ENCODE measurements around the gene CROCC2. TPM values are rescaled to one million over a fixed set of nuclear protein-coding genes. Genes with fewer than 3 reads are reported as not detected.

Gene CROCC2
- total RNA-seq, 4 donors from 2014 or later: not detected

DNA sequence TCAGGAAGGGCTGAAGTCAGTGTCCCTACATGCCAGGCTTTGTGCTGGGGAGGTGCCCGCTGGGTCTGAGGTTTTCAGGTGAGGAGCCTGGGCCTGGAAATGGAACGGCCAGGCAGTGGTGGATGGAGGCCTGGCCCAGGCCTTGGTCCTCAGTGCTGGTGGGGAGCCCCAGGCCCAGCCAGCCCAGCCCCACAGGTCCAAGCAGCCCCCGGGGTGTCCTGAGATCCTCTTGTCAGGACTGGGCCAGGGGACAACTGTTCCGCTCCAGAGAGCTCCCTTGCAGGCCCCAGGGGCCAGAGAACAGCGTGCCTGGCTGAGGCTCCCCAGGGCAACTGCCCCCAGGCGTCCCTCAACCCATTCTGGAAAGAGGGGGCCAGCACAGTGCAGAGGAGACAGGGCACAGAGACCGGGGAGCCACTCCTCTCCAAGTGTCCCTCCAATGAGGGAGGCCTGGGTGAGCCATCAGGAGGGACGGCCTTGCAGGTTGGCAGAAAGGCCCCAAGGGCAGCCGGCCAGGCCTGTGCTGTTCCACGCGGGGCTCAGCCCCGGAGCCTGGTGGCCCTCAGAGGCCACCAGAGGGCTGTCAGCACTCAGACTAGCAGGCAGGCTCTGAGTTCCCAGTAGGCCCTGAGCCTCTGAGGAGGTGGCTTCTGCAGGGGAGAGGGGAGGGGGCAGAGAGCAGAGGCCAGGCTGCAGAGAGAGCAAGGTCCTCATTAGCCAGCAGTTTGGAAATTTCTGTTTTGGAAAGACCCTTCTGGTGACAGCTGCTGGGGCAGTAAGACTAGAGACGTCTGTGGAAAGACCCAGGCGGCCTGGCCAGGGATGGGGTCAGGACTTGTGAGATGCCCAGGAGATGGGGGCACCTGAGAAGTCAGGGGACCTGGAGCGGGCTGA is 62.8 kb downstream of the CROCC2 start:
- peaks cover 20% of the 10 kb centered on the region for H3K27me3 ChIP-seq
- H3K36me3 ChIP-seq: no peaks in the 10 kb centered on the region
- intact Hi-C loops (cut with DNase I; ENCODE audit: low total_unique reads): no loop called here
- DNase-seq: no peak
- in situ Hi-C loops (cut with MboI; ENCODE audit: low pct_ligation_motif_present in 1 of 4, low pct_unique_long_range_greater_than_20kb in 1 of 4, low sequenced_read_pairs in 3 of 4): no loop called here
- no peaks in the 10 kb centered on the region for H3K9me3 ChIP-seq
- H3K27ac ChIP-seq: no peak overlapping the region
- WGBS, 2 donors (ENCODE audit: low coverage in 1 of 2): 86 to 100% methylated on average over 1 to 14 of the region's 15 CpGs
- H3K4me3 ChIP-seq: no peak overlapping the region
- TF ChIP-seq POLR2A (IDR thresholded peaks at IDR 0.05): no peak
- TF ChIP-seq POLR2AphosphoS5 (IDR thresholded peaks at IDR 0.05): no peak
- TF ChIP-seq CTCF (IDR thresholded peaks at IDR 0.05): no peak
- TF ChIP-seq EP300 (IDR thresholded peaks at IDR 0.05; ENCODE audit: low read depth): no peak
- H3K4me1 ChIP-seq: no peaks in the 10 kb centered on the region

- Histone ChIP-seq H3K4me3 (no peak overlapping the region), H3K27me3 (peaks cover 29% of the 10 kb centered on the region), H3K27ac (no peak overlapping the region), H3K36me3 (no peaks in the 10 kb centered on the region), H3K4me1 (no peaks in the 10 kb centered on the region), H3K9me3 (no peaks in the 10 kb centered on the region)
- no peak for TF ChIP-seq CTCF (IDR thresholded peaks at IDR 0.05)
- TF ChIP-seq POLR2AphosphoS5 (IDR thresholded peaks at IDR 0.05): no peak
- 76 to 83% methylated on average over 2 to 3 of the region's 3 CpGs for WGBS, 2 donors (ENCODE audit: low coverage in 1 of 2)
- no peak for DNase-seq
- intact Hi-C loops (cut with DNase I; ENCODE audit: low total_unique reads): no loop called here
- in situ Hi-C loops (cut with MboI; ENCODE audit: low pct_ligation_motif_present in 1 of 4, low pct_unique_long_range_greater_than_20kb in 1 of 4, low sequenced_read_pairs in 3 of 4): no loop called here
These were observed 64.0 kb downstream of the CROCC2 start for GRCh38 chr2:240970104-240970503.

GRCh38 chr2:240970816-240971215 is 64.7 kb downstream of the CROCC2 start:
- H3K27me3 ChIP-seq: peaks cover 34% of the 10 kb centered on the region
- TF ChIP-seq POLR2AphosphoS5 (IDR thresholded peaks at IDR 0.05) (no peak), POLR2A (IDR thresholded peaks at IDR 0.05) (no peak), EP300 (IDR thresholded peaks at IDR 0.05; ENCODE audit: low read depth) (no peak), CTCF (IDR thresholded peaks at IDR 0.05) (no peak)
- intact Hi-C loops (cut with DNase I; ENCODE audit: low total_unique reads): no loop called here
- no peaks in the 10 kb centered on the region for H3K4me1 ChIP-seq
- H3K4me3 ChIP-seq: no peak overlapping the region
- in situ Hi-C loops (cut with MboI; ENCODE audit: low pct_ligation_motif_present in 1 of 4, low pct_unique_long_range_greater_than_20kb in 1 of 4, low sequenced_read_pairs in 3 of 4): no loop called here
- 90% methylated on average over 15 of the region's 15 CpGs; no CpG with 5 or more reads in 1 of the 2 donors for WGBS, 2 donors (ENCODE audit: low coverage in 1 of 2)
- H3K36me3 ChIP-seq: no peaks in the 10 kb centered on the region
- no peaks in the 10 kb centered on the region for H3K9me3 ChIP-seq
- no peak for DNase-seq
- no peak overlapping the region for H3K27ac ChIP-seq

DNA sequence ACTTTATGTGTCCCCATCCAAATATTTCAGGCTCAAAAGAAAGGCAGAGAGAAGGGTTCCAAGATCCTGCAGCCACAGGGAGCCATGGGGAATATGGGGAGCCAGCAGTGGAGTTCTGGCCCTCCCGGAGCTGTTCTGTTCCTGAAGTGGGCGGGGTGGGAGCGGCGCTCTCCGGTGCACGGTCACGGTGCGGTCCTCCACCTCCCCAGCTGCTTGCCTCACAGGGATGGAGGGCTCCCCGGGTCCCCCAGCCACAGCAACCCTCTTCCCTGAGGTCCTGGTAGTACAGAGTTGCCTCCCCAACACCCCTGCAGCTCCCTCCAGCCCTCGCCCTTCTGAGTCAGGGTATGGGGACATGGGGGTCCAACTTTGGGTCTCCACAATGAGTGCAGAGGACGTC is 66.1 kb downstream of the CROCC2 start:
- Histone ChIP-seq H3K4me1 (no peaks in the 10 kb centered on the region), H3K36me3 (no peaks in the 10 kb centered on the region), H3K9me3 (no peaks in the 10 kb centered on the region), H3K4me3 (no peak overlapping the region), H3K27me3 (peaks cover 34% of the 10 kb centered on the region), H3K27ac (no peak overlapping the region)
- intact Hi-C loops (cut with DNase I; ENCODE audit: low total_unique reads): no loop called here
- 38 to 79% methylated on average over 1 to 11 of the region's 11 CpGs for WGBS, 2 donors (ENCODE audit: low coverage in 1 of 2)
- TF ChIP-seq CTCF (IDR thresholded peaks at IDR 0.05) (no peak), EP300 (IDR thresholded peaks at IDR 0.05; ENCODE audit: low read depth) (no peak), POLR2A (IDR thresholded peaks at IDR 0.05) (no peak), POLR2AphosphoS5 (IDR thresholded peaks at IDR 0.05) (no peak)
- DNase-seq: no peak
- in situ Hi-C loops (cut with MboI; ENCODE audit: low pct_ligation_motif_present in 1 of 4, low pct_unique_long_range_greater_than_20kb in 1 of 4, low sequenced_read_pairs in 3 of 4): no loop called here
